ENCODE data around the gene TRMT2B.
"Not testable (repeated sequence)": the region's sequence is repeated elsewhere in the genome, so short reads cannot be mapped to it uniquely, and the experiment has no call there.

Gene TRMT2B

GRCh38 chrX:100995469-100995868 lies 56.4 kb downstream of the TRMT2B start:
- no peak overlapping the region for H3K4me3 ChIP-seq (ENCODE audit: low read length)
- H3K9me3 ChIP-seq (replicated peaks; ENCODE audit: low read length): peaks cover 7% of the 10 kb centered on the region
- H3K9ac ChIP-seq (ENCODE audit: low read depth, low read length): peak overlapping the region; percentile 62
- H3K4me1 ChIP-seq (ENCODE audit: control insufficient read depth, insufficient read depth, low read length): peaks cover 28% of the 10 kb centered on the region
- H3K4me2 ChIP-seq (ENCODE audit: low read length): peak overlapping the region; percentile 27
- H3K27me3 ChIP-seq (ENCODE audit: control insufficient read depth, insufficient read depth, low read length): no peaks in the 10 kb centered on the region
- no peaks in the 10 kb centered on the region for H3K36me3 ChIP-seq (ENCODE audit: insufficient read depth, low read length)

GRCh38 chrX:100994352-100995281 lies 57.3 kb downstream of the TRMT2B start:
- Histone ChIP-seq H3K4me2 (ENCODE audit: low read length) (peak overlapping the region; percentile 14), H3K9me3 (replicated peaks; ENCODE audit: low read length) (peaks cover 7% of the 10 kb centered on the region), H3K9ac (ENCODE audit: low read depth, low read length) (peak overlapping the region; percentile 54), H3K4me1 (ENCODE audit: control insufficient read depth, insufficient read depth, low read length) (peaks cover 28% of the 10 kb centered on the region), H3K36me3 (ENCODE audit: insufficient read depth, low read length) (no peaks in the 10 kb centered on the region), H3K4me3 (ENCODE audit: low read length) (no peak overlapping the region), H3K27me3 (ENCODE audit: control insufficient read depth, insufficient read depth, low read length) (no peaks in the 10 kb centered on the region)

GRCh38 chrX:100990139-100990538 lies 61.8 kb downstream of the TRMT2B start:
- H3K4me2 ChIP-seq (ENCODE audit: low read length): no peak overlapping the region
- no peaks in the 10 kb centered on the region for H3K36me3 ChIP-seq (ENCODE audit: insufficient read depth, low read length)
- no peaks in the 10 kb centered on the region for H3K27me3 ChIP-seq (ENCODE audit: control insufficient read depth, insufficient read depth, low read length)
- no peaks in the 10 kb centered on the region for H3K9me3 ChIP-seq (replicated peaks; ENCODE audit: low read length)
- no peak overlapping the region for H3K9ac ChIP-seq (ENCODE audit: low read depth, low read length)
- peaks cover 17% of the 10 kb centered on the region for H3K4me1 ChIP-seq (ENCODE audit: control insufficient read depth, insufficient read depth, low read length)
- no peak overlapping the region for H3K4me3 ChIP-seq (ENCODE audit: low read length)

GRCh38 chrX:100984818-100985217 lies 67.1 kb downstream of the TRMT2B start:
- no peaks in the 10 kb centered on the region for H3K9me3 ChIP-seq (replicated peaks; ENCODE audit: low read length)
- no peak overlapping the region for H3K9ac ChIP-seq (ENCODE audit: low read depth, low read length)
- peaks cover 22% of the 10 kb centered on the region for H3K4me1 ChIP-seq (ENCODE audit: control insufficient read depth, insufficient read depth, low read length)
- no peak overlapping the region for H3K4me3 ChIP-seq (ENCODE audit: low read length)
- no peak overlapping the region for H3K4me2 ChIP-seq (ENCODE audit: low read length)
- H3K27me3 ChIP-seq (ENCODE audit: control insufficient read depth, insufficient read depth, low read length): no peaks in the 10 kb centered on the region
- no peaks in the 10 kb centered on the region for H3K36me3 ChIP-seq (ENCODE audit: insufficient read depth, low read length)

GRCh38 chrX:100981498-100981845 lies 70.4 kb downstream of the TRMT2B start:
- not testable (repeated sequence) for H3K36me3 ChIP-seq (ENCODE audit: insufficient read depth, low read length); H3K27me3 ChIP-seq (ENCODE audit: control insufficient read depth, insufficient read depth, low read length); H3K9me3 ChIP-seq (replicated peaks; ENCODE audit: low read length); H3K4me2 ChIP-seq (ENCODE audit: low read length); H3K4me3 ChIP-seq (ENCODE audit: low read length)
- Histone ChIP-seq H3K4me1 (ENCODE audit: control insufficient read depth, insufficient read depth, low read length) (peaks cover 31% of the 10 kb centered on the region), H3K9ac (ENCODE audit: low read depth, low read length) (peak overlapping the region; percentile 72)

- Histone ChIP-seq H3K36me3 (ENCODE audit: insufficient read depth, low read length) (no peaks in the 10 kb centered on the region), H3K4me3 (ENCODE audit: low read length) (no peak overlapping the region), H3K4me1 (ENCODE audit: control insufficient read depth, insufficient read depth, low read length) (peaks cover 37% of the 10 kb centered on the region), H3K4me2 (ENCODE audit: low read length) (no peak overlapping the region), H3K9me3 (replicated peaks; ENCODE audit: low read length) (no peaks in the 10 kb centered on the region), H3K27me3 (ENCODE audit: control insufficient read depth, insufficient read depth, low read length) (no peaks in the 10 kb centered on the region), H3K9ac (ENCODE audit: low read depth, low read length) (peak overlapping the region; percentile 72)
These were observed 71.1 kb downstream of the TRMT2B start for GRCh38 chrX:100980608-100981497.

- no peaks in the 10 kb centered on the region for H3K9me3 ChIP-seq (replicated peaks; ENCODE audit: low read length)
- H3K4me2 ChIP-seq (ENCODE audit: low read length): no peak overlapping the region
- H3K9ac ChIP-seq (ENCODE audit: low read depth, low read length): peak overlapping the region; percentile 72
- H3K4me1 ChIP-seq (ENCODE audit: control insufficient read depth, insufficient read depth, low read length): peaks cover 45% of the 10 kb centered on the region
- no peak overlapping the region for H3K4me3 ChIP-seq (ENCODE audit: low read length)
- H3K36me3 ChIP-seq (ENCODE audit: insufficient read depth, low read length): no peaks in the 10 kb centered on the region
- no peaks in the 10 kb centered on the region for H3K27me3 ChIP-seq (ENCODE audit: control insufficient read depth, insufficient read depth, low read length)
These were observed 71.9 kb downstream of the TRMT2B start for GRCh38 chrX:100979881-100980607.

GRCh38 chrX:100976211-100976610 lies 75.7 kb downstream of the TRMT2B start:
- peaks cover 52% of the 10 kb centered on the region for H3K4me1 ChIP-seq (ENCODE audit: control insufficient read depth, insufficient read depth, low read length)
- H3K27me3 ChIP-seq (ENCODE audit: control insufficient read depth, insufficient read depth, low read length): no peaks in the 10 kb centered on the region
- H3K4me3 ChIP-seq (ENCODE audit: low read length): no peak overlapping the region
- H3K36me3 ChIP-seq (ENCODE audit: insufficient read depth, low read length): no peaks in the 10 kb centered on the region
- no peaks in the 10 kb centered on the region for H3K9me3 ChIP-seq (replicated peaks; ENCODE audit: low read length)
- H3K9ac ChIP-seq (ENCODE audit: low read depth, low read length): no peak overlapping the region
- no peak overlapping the region for H3K4me2 ChIP-seq (ENCODE audit: low read length)

GRCh38 chrX:100975212-100975611 lies 76.7 kb downstream of the TRMT2B start:
- H3K4me1 ChIP-seq (ENCODE audit: control insufficient read depth, insufficient read depth, low read length): peaks cover 43% of the 10 kb centered on the region
- H3K4me2 ChIP-seq (ENCODE audit: low read length): no peak overlapping the region
- H3K4me3 ChIP-seq (ENCODE audit: low read length): no peak overlapping the region
- no peaks in the 10 kb centered on the region for H3K9me3 ChIP-seq (replicated peaks; ENCODE audit: low read length)
- H3K36me3 ChIP-seq (ENCODE audit: insufficient read depth, low read length): no peaks in the 10 kb centered on the region
- no peaks in the 10 kb centered on the region for H3K27me3 ChIP-seq (ENCODE audit: control insufficient read depth, insufficient read depth, low read length)
- no peak overlapping the region for H3K9ac ChIP-seq (ENCODE audit: low read depth, low read length)

GRCh38 chrX:100973411-100973810 lies 78.5 kb downstream of the TRMT2B start:
- H3K4me3 ChIP-seq (ENCODE audit: low read length): no peak overlapping the region
- peaks cover 35% of the 10 kb centered on the region for H3K4me1 ChIP-seq (ENCODE audit: control insufficient read depth, insufficient read depth, low read length)
- H3K9me3 ChIP-seq (replicated peaks; ENCODE audit: low read length): no peaks in the 10 kb centered on the region
- no peaks in the 10 kb centered on the region for H3K27me3 ChIP-seq (ENCODE audit: control insufficient read depth, insufficient read depth, low read length)
- H3K36me3 ChIP-seq (ENCODE audit: insufficient read depth, low read length): no peaks in the 10 kb centered on the region
- no peak overlapping the region for H3K4me2 ChIP-seq (ENCODE audit: low read length)
- H3K9ac ChIP-seq (ENCODE audit: low read depth, low read length): no peak overlapping the region

GRCh38 chrX:100969936-100970335 lies 82.0 kb downstream of the TRMT2B start:
- Histone ChIP-seq H3K36me3 (ENCODE audit: insufficient read depth, low read length) (no peaks in the 10 kb centered on the region), H3K4me1 (ENCODE audit: control insufficient read depth, insufficient read depth, low read length) (peaks cover 14% of the 10 kb centered on the region), H3K9ac (ENCODE audit: low read depth, low read length) (no peak overlapping the region), H3K4me2 (ENCODE audit: low read length) (no peak overlapping the region), H3K9me3 (replicated peaks; ENCODE audit: low read length) (no peaks in the 10 kb centered on the region), H3K27me3 (ENCODE audit: control insufficient read depth, insufficient read depth, low read length) (no peaks in the 10 kb centered on the region), H3K4me3 (ENCODE audit: low read length) (no peak overlapping the region)

Measured in skeletal muscle satellite cell (primary cell).